DOHH2 (cell line): ENCODE results near the gene PPP2R2C.

Experiments
- EZH2phosphoT487 ChIP-seq: fragments of 200-600 bp; sonication (generic); IDR thresholded peaks from 2 replicates; pipeline ENCODE4 v1.6.1; 2017; ENCODE audit warnings: borderline replicate concordance, mild to moderate bottlenecking, antibody characterized with exemption, low read length, moderate library complexity, mixed read lengths
- TF ChIP-seq, protein P1 (sequence below): fragments of 200-600 bp; sonication (generic); IDR thresholded peaks from one replicate; pipeline ENCODE4 v1.5.1; 2014; ENCODE audit warnings: antibody characterized with exemption, mild to moderate bottlenecking, low read depth, low read length; ENCODE audit not compliant: poor library complexity, severe bottlenecking

GRCh38 chr4:6341696-6342095 lies 130.7 kb downstream of the PPP2R2C start:
- TF ChIP-seq, protein P1, sequence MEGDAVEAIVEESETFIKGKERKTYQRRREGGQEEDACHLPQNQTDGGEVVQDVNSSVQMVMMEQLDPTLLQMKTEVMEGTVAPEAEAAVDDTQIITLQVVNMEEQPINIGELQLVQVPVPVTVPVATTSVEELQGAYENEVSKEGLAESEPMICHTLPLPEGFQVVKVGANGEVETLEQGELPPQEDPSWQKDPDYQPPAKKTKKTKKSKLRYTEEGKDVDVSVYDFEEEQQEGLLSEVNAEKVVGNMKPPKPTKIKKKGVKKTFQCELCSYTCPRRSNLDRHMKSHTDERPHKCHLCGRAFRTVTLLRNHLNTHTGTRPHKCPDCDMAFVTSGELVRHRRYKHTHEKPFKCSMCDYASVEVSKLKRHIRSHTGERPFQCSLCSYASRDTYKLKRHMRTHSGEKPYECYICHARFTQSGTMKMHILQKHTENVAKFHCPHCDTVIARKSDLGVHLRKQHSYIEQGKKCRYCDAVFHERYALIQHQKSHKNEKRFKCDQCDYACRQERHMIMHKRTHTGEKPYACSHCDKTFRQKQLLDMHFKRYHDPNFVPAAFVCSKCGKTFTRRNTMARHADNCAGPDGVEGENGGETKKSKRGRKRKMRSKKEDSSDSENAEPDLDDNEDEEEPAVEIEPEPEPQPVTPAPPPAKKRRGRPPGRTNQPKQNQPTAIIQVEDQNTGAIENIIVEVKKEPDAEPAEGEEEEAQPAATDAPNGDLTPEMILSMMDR, result no peak
- TF ChIP-seq EZH2phosphoT487, result no peak
